ENCODE results near the gene STK32C. TPM values are rescaled to one million over a fixed set of nuclear protein-coding genes. Genes with fewer than 3 reads are reported as not detected.

Gene STK32C
- total and polyA plus RNA-seq, 4 donors: 14.5 to 41.6 (median 28.1) TPM

DNA sequence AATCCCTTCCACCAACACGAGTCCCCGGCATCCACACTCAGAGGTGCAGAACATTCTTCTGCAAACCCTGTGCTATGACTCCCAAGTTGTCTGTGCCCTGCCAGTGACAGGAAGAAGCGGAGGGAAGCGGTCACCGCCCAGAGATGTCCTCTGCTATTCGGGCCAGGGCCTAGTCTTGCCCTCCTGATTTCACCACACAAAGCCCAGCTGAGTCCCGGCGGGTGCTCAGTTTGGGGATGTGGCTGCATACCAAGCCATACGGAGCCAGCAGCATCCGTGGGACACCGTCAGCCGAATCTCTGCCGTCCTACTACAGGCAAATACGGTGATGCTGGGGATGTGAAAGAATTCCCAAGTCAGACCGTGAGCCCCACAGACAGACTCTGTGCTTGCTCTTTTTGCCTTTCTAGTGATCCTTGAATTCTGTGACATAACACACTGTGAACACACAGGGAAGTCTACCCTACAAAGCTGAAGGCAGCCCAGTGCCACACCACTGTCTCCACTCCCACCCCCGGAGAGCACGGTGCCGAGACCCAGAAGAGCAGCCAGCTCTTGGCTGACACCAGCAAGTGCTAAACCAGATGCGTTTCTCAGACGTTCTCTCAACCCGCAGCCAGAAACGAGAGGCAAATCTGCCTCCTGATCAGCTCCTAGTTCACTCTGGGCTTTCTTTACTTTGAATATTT, 2.0 kb downstream of the STK32C start:
- no peaks in the 10 kb centered on the region for H3K9me3 ChIP-seq (ENCODE audit: control insufficient read depth, insufficient read depth, low read length)
- WGBS (ENCODE audit: insufficient coverage): 89% methylated on average over 20 of the region's 22 CpGs
- H3K27ac ChIP-seq (ENCODE audit: low read depth, low read length): no peak overlapping the region
- peaks cover 16% of the 10 kb centered on the region for H3K36me3 ChIP-seq (ENCODE audit: control insufficient read depth, insufficient read depth, low read length)
- H3K27me3 ChIP-seq (ENCODE audit: control insufficient read depth, insufficient read depth, low read length): no peaks in the 10 kb centered on the region
- H3K4me3 ChIP-seq (ENCODE audit: low read depth, low read length): no peak overlapping the region
- DNase-seq (ENCODE audit: low read depth in 4 of 6, low spot score in 6 of 6): no peak
- peaks cover 32% of the 10 kb centered on the region for H3K4me1 ChIP-seq (ENCODE audit: control insufficient read depth, insufficient read depth, low read length)

GRCh38 chr10:132304756-132305509, 2.8 kb downstream of the STK32C start:
- no peaks in the 10 kb centered on the region for H3K9me3 ChIP-seq (ENCODE audit: control insufficient read depth, insufficient read depth, low read length)
- H3K27ac ChIP-seq (ENCODE audit: low read depth, low read length): no peak overlapping the region
- DNase-seq (ENCODE audit: low read depth in 4 of 6, low spot score in 6 of 6): no peak
- peaks cover 36% of the 10 kb centered on the region for H3K4me1 ChIP-seq (ENCODE audit: control insufficient read depth, insufficient read depth, low read length)
- whole genome bisulfite sequencing (ENCODE audit: insufficient coverage): 89% methylated on average over 18 of the region's 21 CpGs
- H3K36me3 ChIP-seq (ENCODE audit: control insufficient read depth, insufficient read depth, low read length): peaks cover 16% of the 10 kb centered on the region
- H3K4me3 ChIP-seq (ENCODE audit: low read depth, low read length): no peak overlapping the region
- H3K27me3 ChIP-seq (ENCODE audit: control insufficient read depth, insufficient read depth, low read length): no peaks in the 10 kb centered on the region

DNA sequence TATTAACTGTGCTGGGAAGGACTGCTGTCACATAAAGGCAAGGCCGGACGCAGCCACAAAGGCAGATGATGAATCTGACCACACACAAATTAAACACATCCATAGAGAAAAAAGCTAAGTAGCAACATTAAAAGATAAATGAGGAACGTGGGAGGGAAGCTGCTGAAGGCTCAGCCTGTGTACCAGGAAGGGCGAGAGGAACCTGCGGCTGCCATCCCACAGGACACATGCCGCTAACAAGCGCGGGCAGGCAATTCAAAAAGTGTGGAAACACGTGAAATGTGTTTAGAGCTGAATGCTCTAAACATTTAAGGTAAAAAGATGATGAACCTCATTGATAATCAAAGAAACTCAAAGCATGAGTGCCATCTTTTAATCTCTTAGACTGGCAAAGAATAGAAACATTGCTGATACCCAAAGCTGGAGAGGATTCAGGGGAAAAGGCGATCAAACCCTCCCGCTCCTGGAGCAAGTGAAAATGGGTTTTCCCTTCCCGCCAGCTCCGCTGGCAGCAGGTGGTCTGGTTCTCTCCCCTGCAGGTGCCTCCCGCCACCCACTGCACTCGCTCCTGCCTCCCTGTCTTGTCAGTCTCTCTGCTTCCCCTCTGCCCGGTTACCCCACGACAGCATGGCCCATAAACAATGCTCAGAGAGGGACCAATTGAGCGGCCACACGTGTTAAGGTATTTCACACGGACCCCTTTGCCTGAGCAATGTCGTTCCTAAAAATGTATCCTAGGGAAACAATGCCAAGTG, 4.2 kb downstream of the STK32C start:
- no peaks in the 10 kb centered on the region for H3K9me3 ChIP-seq (ENCODE audit: control insufficient read depth, insufficient read depth, low read length)
- peaks cover 16% of the 10 kb centered on the region for H3K36me3 ChIP-seq (ENCODE audit: control insufficient read depth, insufficient read depth, low read length)
- no peaks in the 10 kb centered on the region for H3K27me3 ChIP-seq (ENCODE audit: control insufficient read depth, insufficient read depth, low read length)
- H3K4me3 ChIP-seq (ENCODE audit: low read depth, low read length): no peak overlapping the region
- 86% methylated on average over 13 of the region's 21 CpGs for WGBS (ENCODE audit: insufficient coverage)
- DNase-seq (ENCODE audit: low read depth in 4 of 6, low spot score in 6 of 6): no peak
- H3K4me1 ChIP-seq (ENCODE audit: control insufficient read depth, insufficient read depth, low read length): peaks cover 31% of the 10 kb centered on the region
- no peak overlapping the region for H3K27ac ChIP-seq (ENCODE audit: low read depth, low read length)

DNA sequence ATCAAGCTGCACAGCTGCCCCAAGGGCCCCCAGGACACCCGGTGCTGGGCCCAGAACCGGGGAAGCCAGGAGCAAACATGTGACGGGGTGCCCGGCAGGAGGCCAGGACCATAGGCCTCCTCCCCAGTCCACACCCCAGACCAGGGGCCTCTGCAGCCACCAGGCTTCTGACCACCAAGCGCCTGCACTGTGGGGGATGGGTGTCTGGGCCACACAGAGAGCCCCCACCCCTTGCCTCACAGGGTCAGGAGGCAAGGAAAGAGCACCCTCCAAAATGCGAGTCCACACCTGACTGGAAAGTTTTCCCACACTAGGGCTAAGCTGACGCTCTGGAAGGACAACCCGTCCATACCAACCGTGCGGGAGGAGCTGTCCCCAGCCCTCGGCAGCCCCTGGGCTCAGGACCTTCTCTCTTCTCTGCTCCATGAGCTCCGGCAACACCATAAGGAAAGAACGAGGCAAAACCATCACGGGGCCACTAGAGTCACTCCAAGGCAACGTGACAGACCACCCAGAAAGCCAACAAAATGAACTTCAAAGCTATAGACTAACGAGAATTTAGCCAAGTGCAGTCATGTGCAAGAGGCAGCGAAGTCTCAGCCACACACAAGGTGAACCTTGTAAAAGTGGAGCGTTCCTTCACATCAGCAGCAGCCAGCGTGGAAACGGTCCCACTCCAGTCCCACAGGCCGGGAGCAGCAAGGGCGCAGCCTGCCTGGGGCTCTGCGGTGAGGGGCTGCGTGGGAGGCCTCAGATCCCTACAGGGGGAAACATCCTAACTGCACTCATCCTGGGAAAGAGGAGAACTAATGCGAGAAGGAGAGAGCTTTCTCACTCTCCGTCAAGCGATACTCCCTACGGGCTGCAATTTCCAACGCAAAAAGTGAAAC, 5.1 kb downstream of the STK32C start:
- no peak overlapping the region for H3K4me3 ChIP-seq (ENCODE audit: low read depth, low read length)
- H3K9me3 ChIP-seq (ENCODE audit: control insufficient read depth, insufficient read depth, low read length): no peaks in the 10 kb centered on the region
- no peak overlapping the region for H3K27ac ChIP-seq (ENCODE audit: low read depth, low read length)
- H3K27me3 ChIP-seq (ENCODE audit: control insufficient read depth, insufficient read depth, low read length): no peaks in the 10 kb centered on the region
- H3K4me1 ChIP-seq (ENCODE audit: control insufficient read depth, insufficient read depth, low read length): peaks cover 36% of the 10 kb centered on the region
- peaks cover 16% of the 10 kb centered on the region for H3K36me3 ChIP-seq (ENCODE audit: control insufficient read depth, insufficient read depth, low read length)
- no peak for DNase-seq (ENCODE audit: low read depth in 4 of 6, low spot score in 6 of 6)
- 81% methylated on average over 21 of the region's 29 CpGs for WGBS (ENCODE audit: insufficient coverage)

DNA sequence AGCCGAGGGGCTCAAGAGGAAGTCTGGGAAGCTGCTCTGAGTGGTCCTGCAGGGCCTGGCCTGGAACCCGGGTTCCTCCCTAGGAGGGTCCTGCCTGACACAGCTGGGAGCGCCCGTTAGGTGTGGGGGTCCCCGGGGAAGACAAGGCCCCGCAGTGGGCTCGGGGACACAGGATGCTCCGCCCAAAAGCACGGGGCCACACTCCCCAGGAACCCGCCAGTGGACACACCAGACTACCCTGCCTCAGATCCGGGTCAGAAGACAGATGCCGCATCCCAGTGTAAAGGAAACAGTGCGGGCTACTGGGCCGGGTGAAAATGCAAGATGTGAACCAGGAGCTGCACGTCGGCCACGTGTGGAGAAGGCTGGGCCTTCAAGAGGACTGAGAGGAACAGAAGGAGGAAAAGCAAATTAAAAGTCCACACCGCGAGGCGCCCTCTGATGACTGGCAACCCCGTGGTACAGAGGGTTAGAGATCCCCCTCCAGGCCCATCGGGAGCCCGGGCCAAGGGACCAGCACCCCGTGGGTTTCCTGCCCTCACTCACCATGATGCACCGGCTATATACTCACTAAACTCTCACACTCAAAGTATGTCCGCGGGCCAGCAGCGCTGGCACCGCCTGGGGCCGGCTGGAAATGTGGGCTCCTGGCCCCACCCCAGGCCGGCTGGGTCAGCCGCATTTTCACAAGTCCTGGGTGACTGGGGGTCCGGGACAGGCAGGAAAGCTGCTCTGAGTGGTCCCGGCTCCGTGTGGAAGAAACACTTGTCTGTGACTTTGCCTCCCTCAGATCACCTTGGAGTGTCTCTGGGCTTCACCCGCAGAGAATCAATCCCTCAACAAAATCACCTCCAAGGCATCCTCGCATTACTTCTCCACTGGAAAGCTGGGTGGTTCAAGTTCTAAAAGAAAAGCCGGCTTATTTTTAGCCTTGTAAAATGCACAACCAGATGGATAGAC, 6.1 kb downstream of the STK32C start:
- Histone ChIP-seq H3K27me3 (ENCODE audit: control insufficient read depth, insufficient read depth, low read length) (no peaks in the 10 kb centered on the region), H3K27ac (ENCODE audit: low read depth, low read length) (no peak overlapping the region), H3K4me3 (ENCODE audit: low read depth, low read length) (no peak overlapping the region), H3K4me1 (ENCODE audit: control insufficient read depth, insufficient read depth, low read length) (peaks cover 42% of the 10 kb centered on the region), H3K9me3 (ENCODE audit: control insufficient read depth, insufficient read depth, low read length) (no peaks in the 10 kb centered on the region), H3K36me3 (ENCODE audit: control insufficient read depth, insufficient read depth, low read length) (peaks cover 16% of the 10 kb centered on the region)
- no peak for DNase-seq (ENCODE audit: low read depth in 4 of 6, low spot score in 6 of 6)
- 92% methylated on average over 35 of the region's 38 CpGs for WGBS (ENCODE audit: insufficient coverage)

DNA sequence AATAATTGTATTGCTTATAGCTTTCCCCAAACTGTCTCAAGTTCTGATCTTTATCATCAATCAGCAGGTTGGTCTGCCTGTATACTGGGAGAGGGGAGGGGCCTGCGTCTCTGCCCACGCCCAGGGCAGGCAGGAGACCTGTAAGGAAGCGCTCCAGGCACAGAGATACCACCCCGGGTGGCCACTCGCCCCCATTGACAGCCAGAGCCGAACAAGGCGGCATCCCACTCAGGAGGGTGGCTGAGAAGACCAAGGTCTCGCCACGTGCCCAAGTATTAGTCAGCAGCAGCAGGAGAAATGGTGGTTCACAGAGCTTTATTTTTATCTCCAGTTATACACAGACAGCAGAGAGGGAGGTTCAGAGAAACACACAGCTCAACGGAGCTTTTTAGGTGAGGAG, 7.2 kb downstream of the STK32C start:
- Histone ChIP-seq H3K27ac (ENCODE audit: low read depth, low read length) (no peak overlapping the region), H3K4me1 (ENCODE audit: control insufficient read depth, insufficient read depth, low read length) (peaks cover 33% of the 10 kb centered on the region), H3K9me3 (ENCODE audit: control insufficient read depth, insufficient read depth, low read length) (no peaks in the 10 kb centered on the region), H3K27me3 (ENCODE audit: control insufficient read depth, insufficient read depth, low read length) (no peaks in the 10 kb centered on the region), H3K36me3 (ENCODE audit: control insufficient read depth, insufficient read depth, low read length) (peaks cover 14% of the 10 kb centered on the region), H3K4me3 (ENCODE audit: low read depth, low read length) (no peak overlapping the region)
- WGBS (ENCODE audit: insufficient coverage): 88% methylated on average over 5 of the region's 10 CpGs
- no peak for DNase-seq (ENCODE audit: low read depth in 4 of 6, low spot score in 6 of 6)

DNA sequence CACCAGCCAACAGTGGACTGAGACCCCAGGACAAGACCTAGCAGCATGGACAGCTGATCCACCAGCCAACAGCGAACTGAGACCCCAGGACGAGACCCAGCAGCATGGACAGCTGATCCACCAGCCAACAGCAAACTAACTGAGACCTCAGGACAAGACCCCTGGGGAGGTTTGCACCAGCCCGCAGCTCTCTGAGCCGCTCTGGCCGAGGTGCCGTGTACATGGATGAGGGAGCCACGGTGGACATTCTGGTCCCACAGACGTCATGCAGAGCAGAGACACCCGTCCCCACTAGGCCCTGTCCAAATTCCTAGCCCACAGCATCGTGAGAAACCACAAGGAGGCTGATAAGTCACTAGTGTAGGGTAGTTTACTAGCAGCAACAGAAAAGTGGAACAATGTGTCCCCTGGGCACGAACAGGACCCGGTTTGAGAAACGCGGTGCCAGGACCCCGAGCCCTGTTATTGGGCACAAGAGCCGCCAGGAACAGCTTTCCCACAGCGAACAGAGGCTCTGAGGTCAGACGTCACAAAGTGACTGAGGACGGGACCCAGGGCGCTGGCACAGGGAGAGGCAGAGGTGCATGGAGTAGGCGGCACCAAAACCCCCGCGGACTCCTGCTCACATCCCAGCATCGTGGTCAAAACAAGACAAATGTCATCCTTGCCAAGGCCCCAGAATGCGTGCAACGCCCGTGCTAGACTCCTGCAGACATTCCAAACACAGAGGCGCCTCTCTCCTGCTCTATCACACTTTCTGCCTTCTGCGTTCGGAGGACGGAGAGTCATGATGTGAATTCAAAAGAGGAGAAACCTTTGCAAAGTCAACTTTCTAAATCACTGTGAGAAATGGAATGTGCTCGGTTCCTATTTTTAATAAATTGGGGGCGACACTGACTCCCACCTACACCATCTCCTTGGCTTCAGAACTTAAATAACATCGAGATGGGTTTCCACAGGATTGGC, 8.1 kb downstream of the STK32C start:
- no peaks in the 10 kb centered on the region for H3K27me3 ChIP-seq (ENCODE audit: control insufficient read depth, insufficient read depth, low read length)
- H3K4me3 ChIP-seq (ENCODE audit: low read depth, low read length): no peak overlapping the region
- peaks cover 33% of the 10 kb centered on the region for H3K4me1 ChIP-seq (ENCODE audit: control insufficient read depth, insufficient read depth, low read length)
- DNase-seq (ENCODE audit: low read depth in 4 of 6, low spot score in 6 of 6): no peak
- H3K36me3 ChIP-seq (ENCODE audit: control insufficient read depth, insufficient read depth, low read length): peaks cover 17% of the 10 kb centered on the region
- WGBS (ENCODE audit: insufficient coverage): 81% methylated on average over 25 of the region's 34 CpGs
- no peak overlapping the region for H3K27ac ChIP-seq (ENCODE audit: low read depth, low read length)
- H3K9me3 ChIP-seq (ENCODE audit: control insufficient read depth, insufficient read depth, low read length): no peaks in the 10 kb centered on the region

All from spinal cord (tissue), 10 donors.